IPS-NIHi11 (cell line): Measurements from ENCODE around the gene GNB1.
"Not testable (repeated sequence)": the region's sequence is repeated elsewhere in the genome, so short reads cannot be mapped to it uniquely, and the experiment has no call there.

Experiments used
- DNase-seq: peaks from one replicate; pipeline ENCODE4 v3.0.0; 2012; ENCODE audit warnings: mixed read lengths, low spot score

Gene GNB1

DNA sequence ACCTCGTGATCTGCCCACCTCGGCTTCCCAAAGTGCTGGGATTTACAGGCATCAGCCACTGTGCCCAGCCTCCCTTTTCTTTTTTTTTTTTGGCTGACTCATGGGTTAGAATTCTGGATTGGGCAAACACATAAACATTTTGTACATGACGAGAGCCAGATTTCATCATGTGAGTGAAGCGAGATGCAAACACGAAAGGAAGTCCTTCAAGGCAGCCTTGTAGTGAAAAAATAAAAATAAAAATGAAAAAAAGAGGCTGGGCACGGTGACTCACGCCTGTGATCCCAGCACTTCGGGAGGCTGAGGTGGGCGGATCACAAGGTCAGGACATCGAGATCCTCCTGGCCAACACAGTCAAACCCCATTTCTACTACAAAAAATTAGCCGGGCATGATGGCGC is 149.9 kb downstream of the GNB1 start:
- DNase-seq = not testable (repeated sequence)

DNA sequence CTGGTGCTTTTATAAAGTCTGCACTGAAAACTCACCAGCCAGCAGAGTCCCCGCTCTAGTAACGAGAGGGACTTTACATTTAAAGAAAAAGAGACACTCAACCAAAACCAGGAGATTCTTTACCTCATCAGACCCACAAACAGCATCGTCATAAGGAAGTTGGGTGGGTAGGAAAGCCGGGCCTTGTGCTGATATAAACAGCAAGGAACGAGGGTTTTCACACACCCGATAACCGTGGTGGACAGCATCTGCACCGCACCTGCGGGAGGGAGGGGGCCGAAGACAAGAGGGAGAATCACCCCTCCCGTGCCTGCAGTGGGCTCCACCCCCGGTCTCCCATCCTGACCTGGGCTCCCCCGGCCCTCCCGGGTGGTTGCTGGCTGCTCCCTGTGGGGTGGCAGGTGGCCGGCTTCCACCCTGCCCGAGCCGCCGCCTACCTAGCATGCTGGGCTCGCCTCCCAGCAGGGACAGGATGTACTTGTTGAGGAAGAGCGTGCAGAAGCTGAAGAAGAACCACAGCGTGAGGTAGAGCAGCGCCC is 152.0 kb downstream of the GNB1 start:
- not testable (repeated sequence) for DNase-seq

DNA sequence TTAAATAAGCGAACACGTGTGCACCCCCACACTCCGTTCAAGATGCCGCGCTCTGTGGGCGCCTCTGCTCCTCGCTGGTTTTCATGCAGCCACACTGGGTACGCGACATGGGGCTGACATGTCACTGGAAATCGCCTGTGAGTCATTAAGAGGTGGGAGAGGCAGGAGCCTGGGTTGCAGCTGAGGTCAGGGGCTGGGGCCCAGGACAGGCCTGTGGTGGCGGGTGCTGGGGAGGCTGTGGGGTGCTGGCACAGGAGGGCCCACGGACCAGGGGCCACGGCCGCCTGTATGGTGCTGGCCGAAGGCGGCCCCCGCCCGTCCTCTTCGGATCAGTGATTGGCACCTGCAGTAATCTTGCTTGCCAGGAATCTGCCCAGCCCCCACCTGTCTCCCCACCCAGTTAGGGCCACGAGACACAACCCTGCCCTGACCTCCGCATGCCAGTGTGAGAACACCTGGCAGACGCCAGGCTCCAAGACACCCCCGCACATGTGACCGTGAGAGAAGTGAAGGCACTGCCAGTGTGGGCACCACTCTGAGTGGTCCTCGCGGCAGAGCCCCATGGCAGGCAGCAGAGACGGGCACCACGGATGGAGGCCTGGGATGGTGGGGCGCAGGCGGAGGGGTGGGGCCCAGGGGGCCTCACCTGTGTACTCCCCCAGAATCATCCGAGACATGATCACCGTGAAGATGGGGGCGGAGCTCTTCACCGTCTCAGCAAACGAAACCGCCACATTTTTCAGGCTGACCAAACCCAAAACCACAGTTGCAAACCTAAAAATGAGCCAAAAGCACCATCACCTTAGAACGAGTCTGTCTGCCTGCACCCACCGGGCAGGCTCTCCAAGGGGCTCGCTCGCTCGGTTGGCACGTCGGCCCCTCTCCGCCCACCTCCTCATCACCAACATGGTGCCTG is 153.0 kb downstream of the GNB1 start:
- DNase-seq = not testable (repeated sequence)
